MV-4-11 (cell line): ENCODE results near the gene VWA8.
"Not testable (repeated sequence)": the region's sequence is repeated elsewhere in the genome, so short reads cannot be mapped to it uniquely, and the experiment has no call there.

Source experiments
- DNase-seq: peaks from one replicate; lab custom pipeline; 2025; lab: John Stamatoyannopoulos, UW

VWA8 gene

DNA sequence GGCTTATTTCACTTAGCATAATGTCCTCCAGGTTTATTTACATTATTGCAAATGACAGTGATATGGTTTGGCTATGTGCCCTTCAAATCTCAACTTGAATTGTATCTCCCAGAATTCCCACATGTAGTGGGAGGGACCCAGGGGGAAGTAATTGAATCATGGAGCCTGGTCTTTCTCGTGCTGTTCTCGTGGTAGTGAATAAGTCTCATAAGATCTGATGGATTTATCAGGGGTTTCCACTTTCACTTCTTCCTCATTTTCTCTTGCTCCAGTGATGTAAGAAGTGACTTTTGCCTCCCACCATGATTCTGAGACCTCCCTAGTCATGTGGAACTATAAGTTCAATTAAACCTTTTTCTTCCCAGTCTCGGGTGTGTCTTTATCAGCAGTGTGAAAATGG is 109.6 kb downstream of the VWA8 start:
- peak; percentile 58 for DNase-seq

GRCh38 chr13:41848435-41849255 is 112.3 kb downstream of the VWA8 start:
- DNase-seq: peak; percentile 1

GRCh38 chr13:41847216-41847615 is 113.7 kb downstream of the VWA8 start:
- no peak for DNase-seq

GRCh38 chr13:41842036-41842620 is 118.8 kb downstream of the VWA8 start:
- peak; percentile 82 for DNase-seq

- DNase-seq: peak; percentile 76
These were observed 123.3 kb downstream of the VWA8 start for GRCh38 chr13:41837629-41838028.

- no peak for DNase-seq
These were observed 125.0 kb downstream of the VWA8 start for GRCh38 chr13:41835871-41836270.

- not testable (repeated sequence) for DNase-seq
These were observed 126.2 kb downstream of the VWA8 start for GRCh38 chr13:41834697-41835096.

DNA sequence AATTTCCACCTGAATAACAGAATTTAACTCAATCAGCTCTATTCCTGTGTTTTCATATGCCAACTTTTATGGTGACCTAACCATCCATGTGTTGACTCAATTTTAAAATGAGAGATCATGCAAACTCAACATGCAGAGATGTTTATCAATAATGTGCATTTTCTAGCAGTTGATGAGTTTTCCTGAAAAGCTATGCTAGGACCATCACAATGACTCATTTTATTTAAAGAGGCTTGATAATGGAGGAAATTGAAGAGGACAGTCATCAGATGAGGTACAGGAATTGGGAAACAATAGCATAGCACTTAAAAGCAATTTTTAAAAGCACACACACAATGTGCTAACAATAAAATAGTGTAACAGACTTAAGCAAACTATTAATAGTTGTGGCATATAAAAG is 127.1 kb downstream of the VWA8 start:
- DNase-seq: no peak

DNA sequence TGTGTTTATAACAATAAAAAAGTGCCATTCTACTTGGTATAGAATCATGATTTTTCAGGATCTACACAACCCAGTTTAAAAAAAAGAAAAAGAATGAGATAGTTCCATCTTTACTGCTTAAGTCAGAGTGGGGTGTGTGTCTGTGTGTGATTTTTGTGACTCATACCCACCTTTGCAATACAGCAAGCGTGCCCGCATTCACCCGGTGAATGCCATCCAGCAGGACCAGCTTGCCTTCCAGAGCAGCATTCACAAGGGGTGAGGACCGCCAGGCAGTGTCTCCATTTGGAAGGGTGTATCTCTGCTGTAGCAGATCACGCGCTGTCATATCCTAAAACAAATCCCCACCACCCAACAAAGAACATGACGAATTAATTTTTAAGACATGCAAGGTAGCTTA is 127.7 kb downstream of the VWA8 start:
- DNase-seq: no peak

- peak; percentile 23 for DNase-seq
These were observed 133.2 kb downstream of the VWA8 start for GRCh38 chr13:41827507-41828213.

DNA sequence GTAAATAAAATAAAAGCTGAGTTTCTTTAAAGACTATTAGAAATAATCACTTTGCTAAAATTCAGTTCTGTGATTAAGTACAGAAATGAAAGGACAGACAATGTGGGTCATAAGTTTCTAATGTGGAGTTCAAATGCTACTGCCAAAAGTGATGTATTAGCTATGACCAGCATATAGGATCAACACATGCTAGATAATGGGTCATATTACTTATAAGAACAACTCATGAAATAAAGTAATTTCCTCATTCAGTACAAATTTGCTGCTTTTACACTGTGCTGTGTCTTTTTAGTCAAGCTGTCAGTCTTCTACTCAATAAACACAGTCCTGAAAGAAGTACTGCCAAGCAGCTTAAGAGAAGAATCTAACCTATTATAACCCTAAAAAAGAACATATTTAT is 135.2 kb downstream of the VWA8 start:
- DNase-seq: no peak

DNA sequence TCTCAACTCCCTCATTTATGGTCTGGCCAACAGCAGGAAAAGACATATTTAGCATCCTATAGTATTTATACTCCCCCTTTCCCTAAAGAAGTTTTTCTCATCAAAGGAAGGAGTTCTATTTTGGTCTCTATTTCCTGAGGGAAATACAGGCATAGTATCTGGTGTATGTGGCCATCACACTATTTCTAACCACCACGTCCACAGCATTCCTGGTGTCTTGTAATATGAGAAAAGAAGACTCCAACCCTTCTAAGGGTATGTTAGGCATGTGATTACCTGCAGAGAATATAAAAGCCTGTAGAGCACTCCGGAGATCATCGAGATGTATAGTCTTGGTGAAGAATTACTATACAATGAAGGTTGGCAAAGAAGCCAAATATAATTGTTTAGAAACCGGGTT is 137.4 kb downstream of the VWA8 start:
- no peak for DNase-seq

- DNase-seq: no peak
These were observed 138.3 kb downstream of the VWA8 start for GRCh38 chr13:41822560-41822959.

GRCh38 chr13:41821238-41821594 is 139.7 kb downstream of the VWA8 start:
- no peak for DNase-seq

DNA sequence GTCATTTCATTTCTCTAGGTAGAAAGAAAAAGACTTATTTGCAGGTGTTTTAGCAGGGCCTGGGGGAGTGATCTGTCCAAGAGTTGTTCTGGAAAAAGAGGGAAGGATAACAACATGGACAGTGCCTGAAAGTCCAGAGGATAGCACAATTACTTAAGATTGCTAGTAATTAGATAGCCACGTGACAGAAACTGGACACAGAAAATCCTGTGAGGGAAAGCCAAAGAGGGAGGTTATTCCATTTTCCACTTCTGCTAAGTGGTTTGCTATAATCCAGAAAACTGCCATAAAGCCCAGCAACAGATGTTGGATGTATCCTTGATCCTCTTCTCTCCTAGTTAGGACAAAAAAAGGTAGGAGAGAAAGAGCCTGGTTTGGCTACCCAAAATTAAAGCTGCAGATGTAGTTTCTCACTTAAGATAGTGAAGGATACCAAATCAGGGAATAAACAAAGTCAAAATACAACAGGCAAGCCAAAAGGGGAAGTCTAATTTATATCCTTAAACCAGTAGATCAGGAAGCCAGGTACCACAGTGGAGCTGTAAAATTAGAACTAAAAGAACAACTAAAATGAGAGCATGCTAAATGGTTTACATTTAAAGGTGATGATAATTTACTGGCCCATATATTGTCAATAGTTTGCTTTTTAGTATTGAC is 140.2 kb downstream of the VWA8 start:
- peak; percentile 34 for DNase-seq

DNA sequence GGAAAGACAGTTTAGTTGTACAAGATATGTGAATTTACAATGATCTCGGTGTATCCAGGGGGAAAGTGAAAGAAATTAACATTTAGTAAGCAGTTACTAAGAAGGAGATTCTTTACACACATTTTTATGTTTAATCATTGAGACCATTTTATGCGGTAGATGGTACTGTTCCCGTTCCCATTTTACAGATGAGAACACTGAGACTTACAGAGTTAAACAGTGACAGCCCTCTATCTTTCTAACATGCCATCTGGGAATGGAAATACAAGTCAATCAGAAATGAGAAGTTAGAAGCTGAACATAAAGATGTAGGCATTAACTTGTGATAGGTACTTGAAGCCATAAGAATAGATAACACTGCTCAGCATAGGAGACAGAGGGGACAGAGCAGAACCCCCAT is 144.9 kb downstream of the VWA8 start:
- DNase-seq: no peak

GRCh38 chr13:41813426-41813825 is 147.5 kb downstream of the VWA8 start:
- DNase-seq: no peak

DNA sequence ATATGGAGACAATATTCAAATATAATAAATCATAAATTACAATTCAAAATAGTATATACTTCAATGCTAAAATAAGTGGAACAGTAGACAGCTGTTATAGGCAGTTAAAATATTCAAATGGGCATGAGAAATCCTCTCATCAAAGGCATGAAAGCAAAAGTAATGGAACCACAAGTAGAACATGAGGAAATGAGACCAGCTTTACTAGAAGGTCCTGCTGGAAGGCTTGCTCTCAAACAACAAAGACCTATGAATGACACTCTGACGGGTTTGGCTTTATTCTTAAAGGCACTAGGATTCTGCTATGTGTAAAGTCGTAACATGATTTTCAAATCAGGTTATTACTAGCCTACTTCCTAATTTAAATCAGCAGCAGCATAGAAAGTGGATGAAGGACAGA is 148.1 kb downstream of the VWA8 start:
- peak; percentile 63 for DNase-seq

DNA sequence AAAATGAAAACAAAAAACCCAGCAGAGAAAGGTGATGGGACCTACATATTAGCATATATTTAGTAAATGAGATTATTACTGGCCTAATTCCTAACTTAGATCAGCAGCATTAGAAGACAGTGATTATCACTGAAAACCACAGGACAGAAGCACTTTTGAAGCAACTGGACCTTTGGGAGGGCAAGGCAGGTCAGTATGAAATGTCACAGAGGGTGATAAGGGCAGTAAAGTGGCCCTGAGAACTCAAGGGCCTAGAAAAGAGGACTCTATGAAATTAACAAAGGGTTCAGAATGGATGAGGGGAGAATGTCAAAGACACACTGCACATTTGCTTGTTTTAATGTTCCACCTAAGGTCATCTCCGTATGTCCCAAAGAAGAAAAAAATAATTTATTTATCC is 148.7 kb downstream of the VWA8 start:
- DNase-seq: no peak

GRCh38 chr13:41811588-41812021 is 149.3 kb downstream of the VWA8 start:
- DNase-seq: no peak

DNA sequence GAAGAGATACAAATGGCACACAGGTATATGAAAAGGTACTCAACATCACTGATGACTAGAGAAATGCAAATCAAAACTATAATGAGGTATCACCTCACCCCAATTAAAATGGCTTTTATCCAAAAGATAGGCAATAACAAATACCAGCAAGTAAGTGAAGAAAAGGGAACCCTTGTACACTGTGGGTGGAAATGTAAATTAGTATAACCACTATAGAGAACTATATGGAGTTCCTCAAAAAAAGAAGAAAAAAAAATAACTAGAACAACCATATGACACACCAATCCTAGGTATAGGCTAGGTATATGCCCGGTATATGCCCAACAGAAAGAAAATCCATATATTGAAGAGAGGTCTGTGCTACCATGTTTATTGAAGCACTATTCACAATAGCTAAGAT is 150.9 kb downstream of the VWA8 start:
- peak; percentile 25 for DNase-seq

- not testable (repeated sequence) for DNase-seq
These were observed 157.5 kb downstream of the VWA8 start for GRCh38 chr13:41803445-41803735.
